ENCODE measurements around the gene ANKRD29.

DNA sequence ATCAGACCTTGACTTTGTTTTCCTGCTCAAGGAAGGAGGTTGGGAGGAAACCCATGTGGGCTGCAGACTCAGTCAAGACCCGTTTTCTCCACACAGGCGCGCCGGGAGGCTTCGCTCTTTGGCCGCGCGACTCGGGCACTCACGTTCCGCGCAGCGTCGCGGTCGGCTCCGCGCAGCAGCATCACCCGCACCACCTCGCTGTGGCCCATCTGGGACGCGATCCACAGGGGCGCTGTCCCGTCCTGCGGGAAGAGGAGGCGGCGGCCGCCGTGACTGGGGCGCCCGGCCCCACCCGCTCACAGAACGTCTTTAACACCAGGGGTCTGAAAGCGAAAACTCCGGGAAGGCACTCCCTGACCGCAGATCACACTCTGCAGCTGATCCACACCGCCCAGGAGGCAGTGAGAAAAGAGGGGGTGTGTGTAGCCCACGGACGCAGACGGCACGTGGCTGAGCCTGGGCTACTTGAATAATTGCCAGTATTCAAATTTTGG, 43.3 kb downstream of the ANKRD29 start:
- TF ChIP-seq, protein P1, sequence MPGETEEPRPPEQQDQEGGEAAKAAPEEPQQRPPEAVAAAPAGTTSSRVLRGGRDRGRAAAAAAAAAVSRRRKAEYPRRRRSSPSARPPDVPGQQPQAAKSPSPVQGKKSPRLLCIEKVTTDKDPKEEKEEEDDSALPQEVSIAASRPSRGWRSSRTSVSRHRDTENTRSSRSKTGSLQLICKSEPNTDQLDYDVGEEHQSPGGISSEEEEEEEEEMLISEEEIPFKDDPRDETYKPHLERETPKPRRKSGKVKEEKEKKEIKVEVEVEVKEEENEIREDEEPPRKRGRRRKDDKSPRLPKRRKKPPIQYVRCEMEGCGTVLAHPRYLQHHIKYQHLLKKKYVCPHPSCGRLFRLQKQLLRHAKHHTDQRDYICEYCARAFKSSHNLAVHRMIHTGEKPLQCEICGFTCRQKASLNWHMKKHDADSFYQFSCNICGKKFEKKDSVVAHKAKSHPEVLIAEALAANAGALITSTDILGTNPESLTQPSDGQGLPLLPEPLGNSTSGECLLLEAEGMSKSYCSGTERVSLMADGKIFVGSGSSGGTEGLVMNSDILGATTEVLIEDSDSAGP (CRISPR knock-in tag; IDR thresholded peaks at IDR 0.05), result no peak
- no peak for TF ChIP-seq MAZ (CRISPR knock-in tag; conservative IDR thresholded peaks at IDR 0.05 in 1 of 2, IDR thresholded peaks at IDR 0.05 in 1 of 2)
- TF ChIP-seq POLR2A (conservative IDR thresholded peaks at IDR 0.05), result no peak
